NCI-H526 (cell line): ENCODE measurements around the gene DNAH17.

Experiments used
- DNase-seq, 2 experiments: peaks; one replicate each; lab custom pipeline; 2025; lab: John Stamatoyannopoulos, UW

The DNAH17 gene

GRCh38 chr17:78449983-78450595 is 127.1 kb downstream of the DNAH17 start:
- DNase-seq: no peak

- DNase-seq: no peak
Measured at GRCh38 chr17:78448356-78448993, 128.7 kb downstream of the DNAH17 start.

- no peak for DNase-seq
Measured at GRCh38 chr17:78446833-78447232, 130.4 kb downstream of the DNAH17 start.

DNA sequence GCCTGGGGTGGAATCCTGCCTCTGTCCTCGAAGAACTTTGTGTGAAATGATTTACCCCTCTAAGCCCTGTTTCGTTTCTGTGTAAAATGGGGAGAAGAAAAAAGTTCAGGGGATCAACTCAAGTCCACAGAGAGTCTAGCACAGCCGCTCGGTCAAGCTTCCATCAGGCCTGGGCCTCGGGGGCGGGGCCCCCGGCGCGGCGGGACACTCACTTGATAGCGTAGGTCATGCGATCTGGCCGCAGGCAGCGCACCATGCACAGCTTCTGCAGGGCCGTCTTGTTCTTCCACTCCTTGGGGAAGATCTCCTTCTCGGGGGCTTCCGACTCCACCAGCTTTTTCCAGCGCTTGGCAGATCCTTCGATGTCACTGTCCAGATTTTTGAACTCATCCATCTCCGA is 132.8 kb downstream of the DNAH17 start:
- DNase-seq: no peak

DNA sequence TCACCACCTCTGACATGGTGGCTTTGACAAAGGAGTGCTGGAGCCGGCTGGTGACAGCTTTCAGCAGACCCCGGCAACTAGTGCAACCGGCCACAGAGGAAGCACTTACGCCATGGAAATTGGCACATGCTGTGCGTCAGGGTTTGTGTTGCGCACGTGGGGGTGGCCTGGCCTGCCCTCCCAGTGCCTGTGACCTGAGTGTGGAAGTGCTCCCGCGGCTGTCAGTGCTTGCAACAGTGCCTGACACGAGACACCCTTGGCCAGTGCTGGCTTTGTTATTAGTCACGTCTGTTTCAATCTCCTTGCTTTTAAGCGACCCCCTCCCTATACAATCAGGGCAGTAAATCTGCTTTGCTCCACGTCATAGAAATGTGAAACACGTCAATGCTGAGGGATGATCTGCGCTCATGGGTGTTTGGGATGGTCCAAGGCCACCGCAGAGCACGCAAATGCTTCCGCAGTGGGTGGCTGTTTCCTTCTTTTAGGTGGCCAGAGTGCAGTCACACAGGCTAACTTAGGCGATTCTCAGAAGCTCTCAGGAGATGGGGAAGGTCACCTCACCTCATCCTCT is 134.5 kb downstream of the DNAH17 start:
- DNase-seq: no peak

GRCh38 chr17:78441271-78441971 is 135.8 kb downstream of the DNAH17 start:
- DNase-seq: no peak

DNA sequence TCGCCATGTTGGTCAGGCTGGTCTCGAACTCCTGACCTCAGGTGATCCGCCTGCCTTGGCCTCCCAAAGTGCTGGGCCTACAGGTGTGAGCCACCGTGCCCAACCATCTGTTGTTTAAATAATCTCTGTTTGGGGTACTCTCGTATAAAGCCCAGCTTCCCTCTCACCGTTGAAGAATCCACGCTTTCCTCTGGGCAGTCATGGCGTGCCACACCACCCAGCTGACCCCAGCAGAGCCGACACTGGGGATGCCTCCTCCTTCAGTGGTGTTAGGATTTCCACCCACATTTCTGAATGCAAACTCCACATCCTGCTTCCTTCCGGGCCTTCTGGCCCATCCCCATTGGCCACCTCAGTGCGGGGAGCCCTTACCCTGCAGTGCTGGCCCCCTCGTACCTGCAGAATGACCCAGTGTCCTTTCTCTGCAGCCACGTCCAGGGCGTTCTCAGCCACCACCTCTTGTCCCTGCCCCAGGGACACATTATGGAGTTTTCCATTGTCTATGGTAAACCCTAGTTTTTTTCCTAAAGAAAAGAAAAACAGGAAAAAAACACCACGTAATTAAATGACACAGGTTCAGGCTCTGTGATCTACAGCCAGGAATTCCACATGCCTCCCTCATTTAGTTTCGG is 138.4 kb downstream of the DNAH17 start:
- DNase-seq: no peak

GRCh38 chr17:78438271-78438691 is 138.9 kb downstream of the DNAH17 start:
- DNase-seq: no peak

- DNase-seq: no peak
Measured at GRCh38 chr17:78437508-78438169, 139.6 kb downstream of the DNAH17 start.

DNA sequence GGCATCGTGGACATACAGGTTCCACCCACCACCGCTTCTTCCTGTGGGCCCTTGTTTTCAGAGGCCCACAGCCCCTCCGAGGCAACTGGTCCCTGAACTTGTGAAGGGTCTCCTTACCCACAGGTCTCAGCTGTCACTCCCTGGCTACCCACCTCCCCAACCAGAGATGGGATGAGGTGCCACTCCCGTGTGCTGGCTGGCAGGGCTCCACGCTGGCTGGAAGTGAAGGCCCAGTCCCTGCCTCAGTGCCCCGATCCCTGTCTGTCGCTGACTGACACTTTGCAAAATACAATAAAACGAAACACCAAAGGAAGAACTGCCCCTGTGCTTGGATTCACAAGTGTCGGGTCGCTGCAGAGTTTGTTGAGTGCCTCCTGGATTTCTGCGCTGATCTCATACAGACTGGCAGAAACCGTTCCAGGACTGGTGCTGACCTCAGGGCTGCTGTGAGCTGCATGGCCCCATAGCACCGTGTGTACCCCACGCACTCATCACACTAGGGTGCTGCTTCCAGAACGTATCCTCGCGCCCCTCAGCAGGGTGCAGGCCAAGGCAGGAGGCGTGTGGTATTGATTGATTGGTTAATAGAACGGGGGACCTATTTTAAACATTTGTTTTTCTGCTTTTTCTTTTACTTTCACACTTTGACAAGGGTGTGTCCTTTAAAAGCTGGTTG is 141.7 kb downstream of the DNAH17 start:
- DNase-seq: no peak

- DNase-seq: no peak
Measured at GRCh38 chr17:78434455-78435329, 142.5 kb downstream of the DNAH17 start.

GRCh38 chr17:78433780-78434335 is 143.3 kb downstream of the DNAH17 start:
- DNase-seq: no peak

DNA sequence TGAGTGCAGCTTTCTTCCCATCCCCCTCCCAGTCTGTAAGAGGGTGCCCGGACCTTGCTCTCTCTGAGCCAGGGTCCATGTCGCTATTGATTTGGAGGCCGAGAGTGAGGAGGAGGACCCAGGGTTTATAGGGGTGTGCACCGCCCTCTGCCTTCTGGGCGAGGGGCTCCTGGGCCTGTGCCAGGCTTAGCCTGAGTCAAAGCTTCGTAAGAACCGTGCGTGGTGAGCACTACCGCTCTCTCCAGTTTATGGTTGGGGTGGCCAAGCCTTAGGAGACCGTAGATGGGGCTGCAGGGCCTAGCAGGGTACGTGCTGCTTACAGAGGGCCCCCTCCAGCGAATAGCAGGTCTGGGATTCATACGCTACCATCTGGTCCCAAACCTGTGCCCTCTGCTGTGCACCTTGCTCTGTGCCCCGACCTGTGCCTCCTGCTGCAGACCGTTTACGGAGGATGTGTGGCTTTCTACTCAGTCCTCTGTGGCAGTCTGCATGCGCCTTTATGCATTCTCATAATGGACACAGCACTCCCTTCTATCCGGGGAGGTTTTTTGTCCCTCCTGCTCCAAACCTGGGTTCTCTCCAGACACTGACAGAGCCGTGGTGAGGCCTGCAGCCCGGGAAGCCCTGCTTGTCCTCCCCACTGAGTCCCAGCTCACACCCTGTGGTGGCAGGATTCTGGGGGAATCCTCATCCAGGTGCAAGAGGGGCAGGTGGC is 144.0 kb downstream of the DNAH17 start:
- DNase-seq: no peak

DNA sequence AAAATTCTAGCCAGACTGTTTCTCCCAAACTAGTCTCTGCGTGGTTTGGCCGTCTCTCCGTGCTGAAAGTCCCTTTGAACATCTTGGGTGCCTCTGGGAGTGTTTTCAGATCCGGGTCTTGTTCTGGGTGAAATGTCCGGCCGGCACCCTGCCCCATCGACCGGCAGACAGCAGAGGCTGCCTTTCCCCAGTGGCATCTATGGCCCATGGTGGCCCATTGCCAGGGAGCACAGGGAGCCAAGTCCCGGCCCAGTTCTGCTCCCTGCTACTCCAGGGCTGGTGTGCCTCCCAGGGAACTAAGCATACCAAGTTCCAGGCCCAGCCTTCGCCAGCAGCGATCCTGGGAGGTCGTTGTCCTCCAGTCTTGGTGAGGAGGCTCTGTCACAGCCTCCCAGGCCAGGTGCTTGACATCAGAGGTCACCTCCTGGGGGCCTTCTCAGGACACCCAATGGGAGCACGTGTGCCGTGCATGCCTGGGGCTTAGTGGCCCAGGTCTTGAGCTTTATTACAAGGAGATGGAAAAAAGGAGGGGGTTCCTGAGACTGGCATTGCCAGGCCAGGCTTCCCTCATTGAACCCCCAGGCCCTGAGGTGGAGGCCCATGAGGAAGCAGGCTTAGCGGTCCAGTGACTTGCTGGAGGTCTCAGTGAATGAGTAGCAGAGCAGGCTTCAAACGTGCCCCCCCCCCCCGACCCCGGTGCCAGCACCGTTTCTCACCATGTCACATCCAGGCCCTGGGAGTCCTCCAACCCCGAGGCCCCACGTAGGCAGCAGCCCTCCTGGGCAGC is 144.8 kb downstream of the DNAH17 start:
- no peak for DNase-seq

DNA sequence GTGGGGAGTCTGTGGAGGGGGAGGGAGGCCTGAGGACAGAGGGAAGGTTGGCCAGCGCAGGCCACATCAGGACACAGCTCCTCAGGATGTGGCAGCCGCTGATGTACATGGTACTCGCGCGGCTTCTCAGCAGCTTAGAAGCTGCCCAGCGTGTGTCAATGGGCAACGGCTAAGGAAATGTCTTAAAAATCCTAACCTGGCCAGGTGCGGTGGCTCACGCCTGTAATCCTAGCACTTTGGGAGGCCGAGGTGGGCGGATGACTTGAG is 145.6 kb downstream of the DNAH17 start:
- no peak for DNase-seq

DNA sequence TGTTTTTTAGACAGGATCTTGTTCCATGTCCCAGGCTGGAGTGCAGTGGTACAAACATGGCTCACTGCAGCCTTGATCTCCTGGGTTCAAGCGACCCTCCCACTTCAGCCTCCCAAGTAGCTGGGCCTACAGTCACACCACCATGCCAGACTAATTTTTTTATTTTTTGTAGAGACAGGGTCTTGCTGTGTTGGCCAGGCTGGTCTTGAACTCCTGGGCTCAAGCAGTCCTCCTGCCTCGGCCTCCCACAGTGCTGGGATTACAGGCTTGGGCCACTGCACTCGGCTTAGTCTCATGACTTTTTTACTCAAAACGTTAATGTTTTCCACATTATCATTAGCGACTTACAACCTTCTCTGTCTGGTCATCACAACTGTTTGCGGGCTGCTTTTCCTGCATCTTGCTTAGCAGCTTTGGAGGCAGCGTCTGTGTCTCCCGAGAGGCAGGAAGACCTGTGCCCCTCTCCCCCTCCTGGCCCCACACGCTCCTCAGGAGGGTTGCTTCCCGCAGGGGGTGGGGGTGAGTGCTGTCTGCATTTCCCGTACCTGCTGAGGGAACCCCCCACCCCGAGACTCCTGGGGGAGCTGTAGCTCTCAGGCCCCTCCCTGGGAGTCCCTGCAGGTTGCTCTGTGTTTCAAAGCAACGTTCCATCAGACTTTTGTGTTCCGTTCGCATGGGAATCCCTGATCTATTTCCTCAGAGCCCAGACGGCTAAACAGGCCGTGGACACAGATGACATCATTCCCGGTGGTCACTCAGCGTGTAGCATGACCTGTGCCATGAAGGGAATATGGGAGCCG is 146.1 kb downstream of the DNAH17 start:
- no peak for DNase-seq

DNA sequence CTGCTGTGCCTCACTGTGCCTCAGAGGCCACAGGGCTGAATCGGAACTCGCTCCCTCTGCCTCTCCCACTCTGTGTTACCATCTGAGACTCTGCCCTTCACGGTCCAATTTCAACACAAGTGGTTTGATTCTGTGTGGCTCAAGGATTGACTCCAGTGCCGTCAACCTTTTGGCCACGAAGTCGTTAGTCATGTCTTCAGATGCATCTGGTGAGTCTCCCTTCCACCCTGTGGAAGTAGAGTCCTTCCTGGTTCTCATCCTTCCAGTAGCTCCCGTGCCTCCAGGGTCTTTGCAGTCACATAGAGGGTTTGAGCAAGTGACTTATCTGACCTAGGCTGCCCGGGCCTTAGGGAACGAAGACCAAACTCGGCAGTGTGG is 147.6 kb downstream of the DNAH17 start:
- no peak for DNase-seq
